GM18508 (cell line): ENCODE measurements around the gene CNR1.

Source experiments
- ATAC-seq: cut with Tn5 transposase; IDR thresholded peaks from one replicate; pipeline ENCODE4 v1.9.1; 2021; ENCODE audit warnings: moderate number of reproducible peaks; ENCODE audit not compliant: insufficient read depth, unreplicated experiment

Gene CNR1

GRCh38 chr6:88144637-88145297 lies 21.4 kb downstream of the CNR1 start:
- ATAC-seq: no peak

GRCh38 chr6:88143421-88144157 lies 22.6 kb downstream of the CNR1 start:
- ATAC-seq: no peak

GRCh38 chr6:88142297-88142668 lies 23.9 kb downstream of the CNR1 start:
- ATAC-seq: no peak

DNA sequence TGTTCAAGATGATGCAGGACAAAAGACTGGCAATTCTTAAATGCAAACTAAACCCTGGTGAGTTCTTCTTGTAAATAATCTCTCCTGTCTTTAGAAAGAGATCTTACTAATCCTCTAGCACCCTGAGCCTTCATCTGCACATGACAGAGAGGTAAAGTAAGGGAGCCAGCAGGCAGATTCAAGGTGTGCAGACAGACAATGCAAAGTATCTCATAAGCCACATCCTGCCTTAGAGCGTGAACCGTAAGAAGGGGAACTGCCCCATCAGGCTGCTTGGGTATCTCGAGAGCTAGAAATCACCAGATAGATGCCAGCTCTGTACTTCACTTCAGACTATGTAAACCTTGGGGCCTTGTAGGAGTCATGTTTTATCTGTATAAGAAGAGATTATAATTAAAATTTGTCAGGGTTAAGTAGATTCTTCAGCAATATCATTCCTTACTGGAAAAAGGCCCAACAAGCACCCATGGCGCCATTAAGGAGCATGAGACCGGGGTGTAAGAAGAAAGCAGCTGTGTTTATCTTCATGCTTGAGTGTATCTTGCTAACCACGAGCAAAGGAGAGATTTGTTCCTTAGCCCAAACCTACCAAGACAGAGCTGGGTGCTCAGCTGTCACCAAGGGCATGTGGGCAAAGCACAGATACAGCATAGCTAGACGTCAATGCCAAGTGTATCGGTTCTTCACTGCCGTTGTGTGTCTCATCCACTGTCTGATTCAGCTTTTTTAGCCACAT lies 24.4 kb downstream of the CNR1 start:
- peak; percentile 91 for ATAC-seq

DNA sequence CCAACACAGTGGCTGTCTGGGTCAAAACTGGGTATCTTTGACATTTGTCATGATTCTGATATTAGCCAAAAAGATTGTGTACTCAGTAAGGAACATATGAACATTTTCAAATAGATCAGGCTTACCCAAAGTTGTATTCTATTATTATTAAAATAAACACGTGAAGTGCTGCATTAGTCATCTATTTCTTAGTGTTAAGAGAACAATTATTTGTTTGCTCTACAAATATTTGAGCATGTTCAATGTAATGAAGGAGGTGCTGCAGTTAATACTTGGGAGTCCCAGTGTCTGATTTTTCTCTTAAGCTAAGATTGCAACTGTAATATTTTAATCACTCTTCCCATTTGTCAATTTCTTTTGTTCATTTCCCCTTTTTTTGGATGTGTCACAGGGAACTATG lies 28.2 kb downstream of the CNR1 start:
- ATAC-seq: no peak

DNA sequence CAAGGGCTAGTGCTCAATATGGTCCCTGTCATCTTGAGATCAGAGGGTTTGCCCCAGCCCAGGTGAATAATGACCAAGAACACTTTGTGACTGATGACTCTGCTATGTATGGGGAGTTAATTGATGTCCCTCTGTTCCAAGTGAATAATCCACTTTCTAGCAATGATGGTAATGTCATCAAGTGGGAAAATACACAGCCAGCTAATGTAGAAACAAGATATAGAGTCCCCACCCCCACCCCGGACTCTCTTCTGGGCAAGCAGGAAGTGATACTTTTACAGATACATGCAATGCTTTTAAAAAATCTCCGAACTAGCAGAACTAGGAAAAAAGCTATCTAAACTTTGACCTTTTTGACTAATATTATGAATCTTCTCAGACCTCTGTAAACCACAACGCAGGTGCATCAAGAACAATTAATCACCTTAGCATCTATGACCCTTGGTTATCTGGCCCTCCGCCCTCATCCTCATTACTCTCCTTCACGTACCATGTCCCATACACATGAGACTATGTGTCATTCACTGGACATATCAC lies 30.5 kb downstream of the CNR1 start:
- ATAC-seq: peak; percentile 80

GRCh38 chr6:88134575-88134974 lies 31.6 kb downstream of the CNR1 start:
- no peak for ATAC-seq

GRCh38 chr6:88133718-88134117 lies 32.4 kb downstream of the CNR1 start:
- ATAC-seq: no peak

GRCh38 chr6:88124925-88125557 lies 41.1 kb downstream of the CNR1 start:
- no peak for ATAC-seq

- ATAC-seq: no peak
These were observed 45.5 kb downstream of the CNR1 start for GRCh38 chr6:88120635-88121034.

DNA sequence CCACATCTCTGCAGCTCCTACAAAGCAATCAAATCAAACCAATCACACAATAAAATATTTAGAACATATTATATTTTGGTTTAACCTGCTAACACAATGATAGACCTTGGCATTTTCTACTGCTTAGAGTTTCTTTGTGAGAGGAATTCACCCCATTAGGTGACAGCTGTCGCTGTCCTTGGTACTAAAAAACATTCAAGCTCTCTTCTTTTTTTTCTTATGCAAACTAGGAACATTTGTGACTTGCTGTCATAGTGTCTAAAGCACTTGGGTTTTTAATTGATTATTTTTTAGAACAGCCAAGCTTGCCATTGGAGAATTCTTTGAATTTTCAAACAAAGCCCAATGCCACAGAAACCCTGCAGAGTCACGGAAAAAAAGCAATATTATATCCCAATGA lies 46.4 kb downstream of the CNR1 start:
- ATAC-seq: no peak

DNA sequence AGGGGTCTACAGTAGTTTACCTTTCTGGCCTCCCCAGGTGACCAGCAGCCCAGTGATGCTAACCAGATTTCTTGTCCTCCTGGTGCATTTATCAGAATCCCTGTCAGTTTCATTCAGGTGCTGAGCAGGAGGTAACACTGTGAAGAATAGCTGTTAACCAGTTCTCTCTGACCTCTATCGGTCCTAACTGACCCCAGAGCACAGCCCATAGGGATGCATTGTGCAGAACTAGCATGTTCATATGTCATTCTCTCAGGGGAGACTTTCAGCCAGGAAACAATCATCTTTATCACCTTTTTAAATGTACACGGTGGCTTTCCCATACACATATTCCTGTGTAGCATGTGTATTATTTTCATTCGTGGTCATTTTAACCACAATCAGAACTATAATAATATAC lies 49.9 kb downstream of the CNR1 start:
- no peak for ATAC-seq

- no peak for ATAC-seq
These were observed 50.8 kb downstream of the CNR1 start for GRCh38 chr6:88115307-88115706.

DNA sequence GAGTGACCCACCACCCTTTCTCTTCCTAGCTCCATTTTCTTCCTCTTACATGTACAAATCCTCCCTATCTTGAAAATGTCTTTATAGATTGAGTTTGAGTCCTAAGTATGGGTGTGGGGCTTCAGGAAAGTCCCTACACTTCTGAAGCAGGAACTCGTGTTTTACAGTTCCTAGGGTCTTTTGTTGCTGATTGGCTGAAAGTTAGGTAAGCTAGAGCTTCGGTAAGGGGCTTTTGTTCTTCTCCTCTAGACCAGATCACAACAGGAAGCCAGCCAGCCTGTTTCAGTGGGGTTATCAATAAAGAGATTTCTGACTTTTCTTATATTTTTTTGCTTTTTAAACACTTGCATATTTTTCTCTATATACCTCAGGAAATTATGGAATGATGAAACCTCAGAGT lies 51.3 kb downstream of the CNR1 start:
- ATAC-seq: no peak

GRCh38 chr6:88111991-88112390 lies 54.2 kb downstream of the CNR1 start:
- no peak for ATAC-seq

DNA sequence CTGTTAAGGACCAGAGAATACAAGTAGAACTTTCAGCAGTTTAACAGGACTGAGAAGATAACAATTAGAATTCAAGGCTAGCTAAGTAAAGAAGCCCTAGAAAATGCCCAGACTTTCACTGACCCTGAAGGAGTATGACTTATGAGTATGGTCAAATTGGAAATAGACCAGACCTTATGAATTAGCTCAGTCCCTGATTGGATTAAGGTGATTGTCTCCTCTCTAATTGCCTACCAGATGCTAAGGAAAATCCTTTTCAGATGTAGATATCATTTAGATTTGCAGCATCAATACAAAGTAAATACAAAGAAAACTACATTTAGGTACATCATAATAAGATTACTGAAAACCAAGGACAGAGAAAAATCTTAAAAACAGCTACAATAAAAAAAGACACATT lies 58.9 kb downstream of the CNR1 start:
- ATAC-seq: no peak

DNA sequence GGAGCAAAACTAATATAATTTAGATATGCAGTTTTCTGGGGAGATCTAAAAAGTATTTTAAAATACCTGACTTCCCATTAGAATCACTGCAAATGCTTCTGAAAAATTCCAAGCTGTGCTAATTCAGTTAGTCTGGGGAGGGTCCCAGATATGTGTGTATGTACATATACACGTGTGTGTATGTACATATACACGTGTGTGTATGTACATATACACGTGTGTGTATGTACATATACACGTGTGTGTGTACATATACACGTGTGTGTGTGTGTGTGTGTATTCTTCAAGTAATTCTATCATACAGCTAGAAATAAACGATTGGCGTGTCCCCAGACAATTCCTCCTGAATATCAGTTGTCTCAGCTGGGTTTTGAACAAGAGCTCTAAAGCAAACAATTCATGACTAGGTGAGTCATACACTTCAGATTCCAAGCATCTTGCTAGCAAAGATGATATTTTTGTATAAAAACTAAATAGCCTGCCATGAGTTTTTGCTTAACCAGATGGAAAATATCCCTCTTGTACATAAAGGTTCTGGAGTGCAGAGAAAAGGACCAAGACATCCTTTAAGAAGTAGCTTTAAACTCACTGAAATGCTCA lies 60.3 kb downstream of the CNR1 start:
- ATAC-seq: no peak
